IMR-90 (cell line): ENCODE measurements around the gene RAB20. TPM values are rescaled to one million over a fixed set of nuclear protein-coding genes. Genes with fewer than 3 reads are reported as not detected.

Source experiments
- ATAC-seq: fragments of 200-7000 bp; cut with Tn5 transposase; 2 replicates; pipeline ENCODE4 v1.9.1; 2020; ENCODE audit warnings: low read depth, mild to moderate bottlenecking, moderate library complexity
- BruUV-seq: library from RNA; stranded (reverse); fragments of 400-500 nt; replicated peaks from 2 replicates; lab custom pipeline; 2021; lab: Mats Ljungman, UMichigan
- CTCF ChIA-PET: fragments of 300-600 bp; formaldehyde crosslinking; extraction: SDS; loops from one replicate; lab custom pipeline; 2021; ENCODE audit warnings: antibody characterized with exemption; lab: Yijun Ruan, JAX
- POLR2A ChIA-PET: fragments of 300-600 bp; sonication (Branson Sonifier 250); formaldehyde crosslinking; loops from one replicate; lab custom pipeline; 2022; ENCODE audit warnings: antibody characterized with exemption; ENCODE audit not compliant: unreplicated experiment; lab: Charles Lee
- DNase-seq: peaks from one replicate; pipeline ENCODE4 v3.0.0; 2013
- H2AFZ ChIP-seq: replicated peaks from 2 replicates; pipeline ENCODE3; 2013; ENCODE audit warnings: low read length, mild to moderate bottlenecking; ENCODE audit not compliant: poor library complexity
- H2AK5ac ChIP-seq: 2 replicates; pipeline ENCODE4 v1.6.1; 2013; ENCODE audit warnings: low read depth, low read length, inconsistent platforms
- H2AK9ac ChIP-seq: replicated peaks from 2 replicates; pipeline ENCODE3; 2013; ENCODE audit warnings: mild to moderate bottlenecking, low read depth, low read length, moderate library complexity; ENCODE audit not compliant: poor library complexity
- H2BK120ac ChIP-seq: 2 replicates; pipeline ENCODE4 v1.6.1; 2013; ENCODE audit warnings: low read depth, low read length, inconsistent platforms
- H2BK15ac ChIP-seq: 3 replicates; pipeline ENCODE4 v1.6.1; 2013; ENCODE audit warnings: low read depth, low read length, inconsistent platforms
- H2BK20ac ChIP-seq: 2 replicates; pipeline ENCODE4 v1.6.1; 2013; ENCODE audit warnings: low read depth, mild to moderate bottlenecking, inconsistent platforms, low read length, moderate library complexity
- H2BK5ac ChIP-seq: 2 replicates; pipeline ENCODE4 v1.6.1; 2013; ENCODE audit warnings: mild to moderate bottlenecking, low read depth, low read length, inconsistent platforms; ENCODE audit not compliant: poor library complexity, severe bottlenecking
- H3K14ac ChIP-seq: replicated peaks from 2 replicates; pipeline ENCODE4 v1.6.1; 2013; ENCODE audit warnings: low read depth, low read length, inconsistent platforms
- H3K18ac ChIP-seq: 2 replicates; pipeline ENCODE4 v1.6.1; 2013; ENCODE audit warnings: low read depth, low read length, control low read depth
- H3K23ac ChIP-seq: 2 replicates; pipeline ENCODE4 v1.6.1; 2013; ENCODE audit warnings: low read depth, low read length, inconsistent platforms
- H3K27ac ChIP-seq: 2 replicates; pipeline ENCODE4 v1.5.1; 2013; ENCODE audit warnings: mild to moderate bottlenecking, control low read depth, low read length; ENCODE audit not compliant: insufficient read depth
- H3K27me3 ChIP-seq: 2 replicates; pipeline ENCODE4 v1.6.1; 2013; ENCODE audit warnings: low read length; ENCODE audit not compliant: control insufficient read depth, insufficient read depth
- H3K36me3 ChIP-seq: 2 replicates; pipeline ENCODE4 v1.6.1; 2013; ENCODE audit warnings: low read length, mixed read lengths; ENCODE audit not compliant: control insufficient read depth, insufficient read depth
- H3K4ac ChIP-seq: 2 replicates; pipeline ENCODE4 v1.6.1; 2013; ENCODE audit warnings: low read depth, low read length, inconsistent platforms
- H3K4me1 ChIP-seq: 2 replicates; pipeline ENCODE4 v1.6.1; 2013; ENCODE audit warnings: low read length, mixed read lengths; ENCODE audit not compliant: control insufficient read depth, insufficient read depth
- H3K4me2 ChIP-seq: 2 replicates; pipeline ENCODE4 v1.6.1; 2013; ENCODE audit warnings: low read depth, mild to moderate bottlenecking, control low read depth, low read length, moderate library complexity
- H3K4me3 ChIP-seq: 2 replicates; pipeline ENCODE4 v1.5.1; 2013; ENCODE audit warnings: low read depth, mild to moderate bottlenecking, control low read depth, low read length, moderate library complexity; ENCODE audit not compliant: insufficient read depth
- H3K56ac ChIP-seq: 2 replicates; pipeline ENCODE4 v1.6.1; 2013; ENCODE audit warnings: low read length, inconsistent platforms; ENCODE audit not compliant: insufficient read depth; ENCODE audit errors: extremely low read depth
- H3K79me1 ChIP-seq, 2 experiments: 2 replicates each; pipeline ENCODE4 v1.6.1; 2013; ENCODE audit warnings: low read length in 2 of 2, inconsistent platforms in 1 of 2, low read depth in 1 of 2
- H3K9ac ChIP-seq: 2 replicates; pipeline ENCODE4 v1.6.1; 2013; ENCODE audit warnings: low read depth, low read length, control low read depth
- H3K9me1 ChIP-seq: 2 replicates; pipeline ENCODE4 v1.6.1; 2013; ENCODE audit warnings: low read length, inconsistent platforms; ENCODE audit not compliant: insufficient read depth
- H3K9me3 ChIP-seq: 2 replicates; pipeline ENCODE4 v1.6.1; 2013; ENCODE audit warnings: low read length; ENCODE audit not compliant: control insufficient read depth, insufficient read depth
- H4K20me1 ChIP-seq: 2 replicates; pipeline ENCODE4 v1.6.1; 2013; ENCODE audit warnings: low read length, inconsistent platforms; ENCODE audit not compliant: insufficient read depth
- H4K5ac ChIP-seq: 2 replicates; pipeline ENCODE4 v1.6.1; 2013; ENCODE audit warnings: mild to moderate bottlenecking, low read depth, low read length, control low read depth
- H4K8ac ChIP-seq, 2 experiments: 2 replicates each; pipeline ENCODE4 v1.6.1; 2013; ENCODE audit warnings: low read depth in 2 of 2, low read length in 2 of 2, control low read depth in 1 of 2, inconsistent platforms in 1 of 2
- H4K91ac ChIP-seq: 2 replicates; pipeline ENCODE4 v1.6.1; 2013; ENCODE audit warnings: low read depth, low read length, inconsistent platforms; ENCODE audit not compliant: insufficient read depth
- BHLHE40 ChIP-seq: fragments of 150-350 bp; IDR thresholded peaks from 2 replicates; pipeline ENCODE4 v1.6.1; 2016; ENCODE audit warnings: mild to moderate bottlenecking, low read depth, low read length
- CEBPB ChIP-seq: IDR thresholded peaks from 2 replicates; pipeline ENCODE4 v1.6.1; 2012; ENCODE audit warnings: low read depth, low read length, improper control_type of control experiment
- NFE2L2 ChIP-seq: fragments of 150-350 bp; IDR thresholded peaks from 2 replicates; pipeline ENCODE4 v1.6.1; 2016; ENCODE audit warnings: low read depth, mild to moderate bottlenecking, low read length
- RCOR1 ChIP-seq: IDR thresholded peaks from 2 replicates; pipeline ENCODE4 v1.6.1; 2012; ENCODE audit warnings: mild to moderate bottlenecking, low read length, improper control_type of control experiment; ENCODE audit not compliant: insufficient replicate concordance
- SMC3 ChIP-seq: fragments of 150-350 bp; IDR thresholded peaks from 2 replicates; pipeline ENCODE4 v1.6.1; 2016; ENCODE audit warnings: low read depth, mild to moderate bottlenecking, antibody characterized with exemption, low read length, moderate library complexity
- WGBS, 2 experiments: methylation state at CpG; one replicate each; pipeline versions ENCODE4 v1.1.5 to v1.1.7; 2013; ENCODE audit warnings: missing lambda C conversion rate in 2 of 2; ENCODE audit not compliant: insufficient read length in 1 of 2; ENCODE audit errors: extremely low coverage in 2 of 2; 5-methylcytosine and 5-hydroxymethylcytosine counted together
- dilution Hi-C: fragments of 300-500 bp; cut with HindIII; formaldehyde crosslinking; loops from one replicate; pipeline ENCODE4 v1.14.3; 2018; ENCODE audit warnings: low sequenced_read_pairs; ENCODE audit not compliant: unreplicated experiment
- in situ Hi-C: fragments of 300-500 bp; cut with MboI; formaldehyde crosslinking; loops from 3 replicates; pipeline ENCODE4 v1.14.3; 2019; ENCODE audit warnings: low sequenced_read_pairs, inconsistent platforms, mixed read lengths
- intact Hi-C: fragments of 100-400 bp; cut with micrococcal nuclease; formaldehyde crosslinking; loops from 2 replicates; pipeline ENCODE4 v1.10.0; 2022
- polyA plus RNA-seq, 3 experiments: library from polyadenylated mRNA; depleted of rRNA; stranded (reverse); fragments of >200 nt; gene quantifications; 2 replicates each; pipeline ENCODE4 v1.2.3, GENCODE V29; 2012; ENCODE audit warnings: low replicate concordance in 1 of 3
- total RNA-seq: library from RNA; depleted of rRNA; stranded (reverse); fragments of >200 nt; gene quantifications from 2 replicates; pipeline ENCODE4 v1.2.3, GENCODE V29; 2012
- TF ChIP-seq, protein P1 (sequence below): fragments of 150-350 bp; IDR thresholded peaks from 2 replicates; pipeline ENCODE4 v1.6.1; 2016; ENCODE audit warnings: low read depth, mild to moderate bottlenecking, low read length, moderate library complexity, borderline replicate concordance
- TF ChIP-seq, protein P2 (sequence below): fragments of 150-350 bp; IDR thresholded peaks from 2 replicates; pipeline ENCODE4 v1.6.1; 2017; ENCODE audit warnings: mild to moderate bottlenecking, antibody characterized with exemption, low read length, low read depth
- TF ChIP-seq, protein P3 (sequence below): conservative IDR thresholded peaks from 2 replicates; pipeline ENCODE4 v1.5.1; 2012; ENCODE audit warnings: mild to moderate bottlenecking, low read depth, low read length, improper control_type of control experiment

RAB20 gene
- total and polyA plus RNA-seq, 2 of the 4 experiments (the other 2 are of a cell fraction) = 3.8 to 5.1 TPM

DNA sequence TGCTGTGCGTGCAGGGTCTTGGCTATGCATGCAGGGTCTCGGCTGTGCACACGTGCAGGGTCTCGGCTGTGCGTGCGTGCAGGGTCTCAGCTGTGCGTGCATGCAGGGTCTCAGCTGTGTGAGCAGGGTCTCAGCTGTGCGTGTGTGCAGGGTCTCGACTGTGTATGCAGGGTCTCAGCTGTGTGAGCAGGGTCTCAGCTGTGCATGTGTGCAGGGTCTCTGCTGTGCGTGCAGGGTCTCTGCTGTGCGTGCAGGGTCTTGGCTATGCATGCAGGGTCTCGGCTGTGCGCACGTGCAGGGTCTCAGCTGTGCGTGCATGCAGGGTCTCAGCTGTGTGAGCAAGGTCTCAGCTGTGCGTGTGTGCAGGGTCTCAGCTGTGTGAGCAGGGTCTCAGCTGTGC is 42.5 kb downstream of the RAB20 start:
- in situ Hi-C loops = no loop called here
- no peak for ATAC-seq
- no peak for DNase-seq
- Histone ChIP-seq H3K27ac (no peak overlapping the region), H3K4me1 (no peaks in the 10 kb centered on the region; the same call in 1 of the 2 replicates), H3K4me3 (no peak overlapping the region), H3K4ac (no peak overlapping the region), H2BK15ac (no peak overlapping the region), H3K9me1 (peaks cover 9% of the 10 kb centered on the region), H3K4me2 (no peak overlapping the region), H3K23ac (no peak overlapping the region), H3K79me1 (no peaks in the 10 kb centered on the region), H3K56ac (no peak overlapping the region), H2BK120ac (no peak overlapping the region), H2AK9ac (no peak overlapping the region), H4K8ac (no peak overlapping the region), H2BK20ac (no peak overlapping the region), H3K18ac (no peak overlapping the region), H3K9me3 (no peaks in the 10 kb centered on the region), H4K20me1 (no peaks in the 10 kb centered on the region; the same call in 1 of the 2 replicates), H3K14ac (no peak overlapping the region), H2AK5ac (no peak overlapping the region), H3K36me3 (peaks cover 14% of the 10 kb centered on the region), H3K9ac (no peak overlapping the region), H4K5ac (no peak overlapping the region), H4K91ac (no peak overlapping the region), H3K27me3 (no peaks in the 10 kb centered on the region), H2AFZ (no peak overlapping the region), H2BK5ac (no peak overlapping the region)
- CTCF ChIA-PET = no interaction called here
- intact Hi-C loops = no loop called here
- 92% methylated on average over 5 of the region's 16 CpGs; no CpG with 5 or more reads in 1 of the 2 experiments for WGBS, 2 experiments
- POLR2A ChIA-PET = no interaction called here
- TF ChIP-seq RCOR1 = no peak
- TF ChIP-seq, protein P1, sequence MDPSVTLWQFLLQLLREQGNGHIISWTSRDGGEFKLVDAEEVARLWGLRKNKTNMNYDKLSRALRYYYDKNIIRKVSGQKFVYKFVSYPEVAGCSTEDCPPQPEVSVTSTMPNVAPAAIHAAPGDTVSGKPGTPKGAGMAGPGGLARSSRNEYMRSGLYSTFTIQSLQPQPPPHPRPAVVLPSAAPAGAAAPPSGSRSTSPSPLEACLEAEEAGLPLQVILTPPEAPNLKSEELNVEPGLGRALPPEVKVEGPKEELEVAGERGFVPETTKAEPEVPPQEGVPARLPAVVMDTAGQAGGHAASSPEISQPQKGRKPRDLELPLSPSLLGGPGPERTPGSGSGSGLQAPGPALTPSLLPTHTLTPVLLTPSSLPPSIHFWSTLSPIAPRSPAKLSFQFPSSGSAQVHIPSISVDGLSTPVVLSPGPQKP = no peak
- TF ChIP-seq NFE2L2 = no peak
- TF ChIP-seq, protein P2, sequence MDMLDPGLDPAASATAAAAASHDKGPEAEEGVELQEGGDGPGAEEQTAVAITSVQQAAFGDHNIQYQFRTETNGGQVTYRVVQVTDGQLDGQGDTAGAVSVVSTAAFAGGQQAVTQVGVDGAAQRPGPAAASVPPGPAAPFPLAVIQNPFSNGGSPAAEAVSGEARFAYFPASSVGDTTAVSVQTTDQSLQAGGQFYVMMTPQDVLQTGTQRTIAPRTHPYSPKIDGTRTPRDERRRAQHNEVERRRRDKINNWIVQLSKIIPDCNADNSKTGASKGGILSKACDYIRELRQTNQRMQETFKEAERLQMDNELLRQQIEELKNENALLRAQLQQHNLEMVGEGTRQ = no peak
- no peak for TF ChIP-seq BHLHE40
- TF ChIP-seq, protein P3, sequence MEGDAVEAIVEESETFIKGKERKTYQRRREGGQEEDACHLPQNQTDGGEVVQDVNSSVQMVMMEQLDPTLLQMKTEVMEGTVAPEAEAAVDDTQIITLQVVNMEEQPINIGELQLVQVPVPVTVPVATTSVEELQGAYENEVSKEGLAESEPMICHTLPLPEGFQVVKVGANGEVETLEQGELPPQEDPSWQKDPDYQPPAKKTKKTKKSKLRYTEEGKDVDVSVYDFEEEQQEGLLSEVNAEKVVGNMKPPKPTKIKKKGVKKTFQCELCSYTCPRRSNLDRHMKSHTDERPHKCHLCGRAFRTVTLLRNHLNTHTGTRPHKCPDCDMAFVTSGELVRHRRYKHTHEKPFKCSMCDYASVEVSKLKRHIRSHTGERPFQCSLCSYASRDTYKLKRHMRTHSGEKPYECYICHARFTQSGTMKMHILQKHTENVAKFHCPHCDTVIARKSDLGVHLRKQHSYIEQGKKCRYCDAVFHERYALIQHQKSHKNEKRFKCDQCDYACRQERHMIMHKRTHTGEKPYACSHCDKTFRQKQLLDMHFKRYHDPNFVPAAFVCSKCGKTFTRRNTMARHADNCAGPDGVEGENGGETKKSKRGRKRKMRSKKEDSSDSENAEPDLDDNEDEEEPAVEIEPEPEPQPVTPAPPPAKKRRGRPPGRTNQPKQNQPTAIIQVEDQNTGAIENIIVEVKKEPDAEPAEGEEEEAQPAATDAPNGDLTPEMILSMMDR = no peak
- TF ChIP-seq CEBPB = no peak
- TF ChIP-seq SMC3 = no peak
- dilution Hi-C loops = no loop called here
- no TSS peak for BruUV-seq
